ENCODE data around the gene CA10. TPM values are rescaled to one million over a fixed set of nuclear protein-coding genes. Genes with fewer than 3 reads are reported as not detected.

The CA10 gene
- total and polyA plus RNA-seq, 2 of the 4 experiments (the other 2 are of a cell fraction), result not detected

- no TSS peak for BruUV-seq (replicated peaks)
- no peaks in the 10 kb centered on the region for H3K27me3 ChIP-seq (ENCODE audit: control insufficient read depth, insufficient read depth, low read length)
- H2BK15ac ChIP-seq (ENCODE audit: low read depth, low read length), result no peak overlapping the region
- no peak overlapping the region for H4K8ac ChIP-seq (ENCODE audit: low read depth in 2 of 2, low read length in 2 of 2)
- dilution Hi-C loops (cut with HindIII; ENCODE audit: low sequenced_read_pairs, unreplicated experiment), result no loop called here
- H2AK5ac ChIP-seq (ENCODE audit: low read depth, low read length), result no peak overlapping the region
- TF ChIP-seq BHLHE40 (IDR thresholded peaks at IDR 0.05; ENCODE audit: low read depth, low read length), result no peak
- no peak for TF ChIP-seq POLR2A (IDR thresholded peaks at IDR 0.05; ENCODE audit: low read depth, low read length)
- no peak for TF ChIP-seq MAFK (IDR thresholded peaks at IDR 0.05; ENCODE audit: low read depth, low read length)
- no peak for TF ChIP-seq RAD21 (IDR thresholded peaks at IDR 0.05; ENCODE audit: low read length)
- TF ChIP-seq NFE2L2 (IDR thresholded peaks at IDR 0.05; ENCODE audit: low read depth, low read length), result no peak
- TF ChIP-seq SMC3 (IDR thresholded peaks at IDR 0.05; ENCODE audit: low read depth, low read length), result no peak
- no peak for TF ChIP-seq RCOR1 (IDR thresholded peaks at IDR 0.05; ENCODE audit: insufficient replicate concordance, low read length)
- no peak for TF ChIP-seq FOS (IDR thresholded peaks at IDR 0.05; ENCODE audit: low read depth, low read length)
- no peak for TF ChIP-seq ELK1 (IDR thresholded peaks at IDR 0.05; ENCODE audit: borderline replicate concordance, low read depth, low read length)
- TF ChIP-seq USF2 (IDR thresholded peaks at IDR 0.05; ENCODE audit: low read depth, low read length), result no peak
- ChIA-PET POLR2A (ENCODE audit: unreplicated experiment) (no interaction called here), CTCF (no interaction called here)
- no peak overlapping the region for H3K4me2 ChIP-seq (ENCODE audit: low read depth, low read length)
- H3K56ac ChIP-seq (ENCODE audit: extremely low read depth, insufficient read depth, low read length), result no peak overlapping the region
- no peak overlapping the region for H3K4ac ChIP-seq (ENCODE audit: low read depth, low read length)
- no peak overlapping the region for H4K91ac ChIP-seq (ENCODE audit: insufficient read depth, low read depth, low read length)
- no peak overlapping the region for H3K27ac ChIP-seq (ENCODE audit: insufficient read depth, low read length)
- intact Hi-C loops (cut with micrococcal nuclease), result no loop called here
- DNase-seq (no peak), ATAC-seq (ENCODE audit: low read depth) (no peak)
- in situ Hi-C loops (cut with MboI; ENCODE audit: low sequenced_read_pairs), result no loop called here
- no peak overlapping the region for H3K14ac ChIP-seq (replicated peaks; ENCODE audit: low read depth, low read length)
- 0 out of 2 replicates have a peak, but pooled peaks cover 2% of the 10 kb centered on the region for H3K9me3 ChIP-seq (ENCODE audit: control insufficient read depth, insufficient read depth, low read length)
- no peak overlapping the region for H4K5ac ChIP-seq (ENCODE audit: low read depth, low read length)
- H2AK9ac ChIP-seq (replicated peaks; ENCODE audit: low read depth, low read length, poor library complexity), result no peak overlapping the region
- no peak overlapping the region for H2AFZ ChIP-seq (replicated peaks; ENCODE audit: low read length, poor library complexity)
- no peak overlapping the region for H2BK120ac ChIP-seq (ENCODE audit: low read depth, low read length)
- H3K23ac ChIP-seq (ENCODE audit: low read depth, low read length), result no peak overlapping the region
- H3K4me1 ChIP-seq (ENCODE audit: control insufficient read depth, insufficient read depth, low read length), result no peaks in the 10 kb centered on the region
- no peak overlapping the region for H3K4me3 ChIP-seq (ENCODE audit: insufficient read depth, low read depth, low read length)
- H4K20me1 ChIP-seq (ENCODE audit: insufficient read depth, low read length), result no peaks in the 10 kb centered on the region
- no peaks in the 10 kb centered on the region for H3K9me1 ChIP-seq (ENCODE audit: insufficient read depth, low read length)
- no peak overlapping the region for H2BK20ac ChIP-seq (ENCODE audit: low read depth, low read length)
- H3K79me1 ChIP-seq (ENCODE audit: low read depth in 1 of 2, low read length in 2 of 2), result no peaks in the 10 kb centered on the region
- H3K18ac ChIP-seq (ENCODE audit: low read depth, low read length), result no peak overlapping the region
- H2BK5ac ChIP-seq (ENCODE audit: low read depth, low read length, poor library complexity, severe bottlenecking), result no peak overlapping the region
- H3K36me3 ChIP-seq (ENCODE audit: control insufficient read depth, insufficient read depth, low read length), result no peaks in the 10 kb centered on the region
- no CpG with 5 or more reads among the region's 1 CpG for WGBS, 2 experiments (ENCODE audit: extremely low coverage in 2 of 2, insufficient read length in 1 of 2)
- H3K9ac ChIP-seq (ENCODE audit: low read depth, low read length), result no peak overlapping the region
Observed at GRCh38 chr17:52148969-52149351, 9.6 kb downstream of the CA10 start.
